Measurements from ENCODE around the gene MARCHF6. TPM values are rescaled to one million over a fixed set of nuclear protein-coding genes. Genes with fewer than 3 reads are reported as not detected.

Gene MARCHF6
- total and polyA plus RNA-seq, 2 of the 8 experiments (the other 6 are each of a cell fraction or from before 2014, with no cell fraction given), result 93.1 to 118 TPM

- no peak for TF ChIP-seq CHD7 (IDR thresholded peaks at IDR 0.05; ENCODE audit: insufficient replicate concordance, low read length)
- TF ChIP-seq RXRA (IDR thresholded peaks at IDR 0.05; ENCODE audit: insufficient read depth, low read depth, low read length), result no peak
- no peak for TF ChIP-seq KDM4A (IDR thresholded peaks at IDR 0.05; ENCODE audit: low read depth, low read length, severe bottlenecking)
- no peak for TF ChIP-seq E2F6 (IDR thresholded peaks at IDR 0.05)
- TF ChIP-seq CEBPB (IDR thresholded peaks at IDR 0.05; ENCODE audit: low read depth, low read length), result no peak
- TF ChIP-seq YY1 (IDR thresholded peaks at IDR 0.05; ENCODE audit: low read depth, low read length), result no peak
- TF ChIP-seq EGR1 (IDR thresholded peaks at IDR 0.05; ENCODE audit: borderline replicate concordance, low read depth, low read length), result no peak
These were observed 28.8 kb upstream of the MARCHF6 start (continued) for GRCh38 chr5:10324518-10325370.

All from H1 (cell line).